Measurements from ENCODE around the gene ZNF48.

DNA sequence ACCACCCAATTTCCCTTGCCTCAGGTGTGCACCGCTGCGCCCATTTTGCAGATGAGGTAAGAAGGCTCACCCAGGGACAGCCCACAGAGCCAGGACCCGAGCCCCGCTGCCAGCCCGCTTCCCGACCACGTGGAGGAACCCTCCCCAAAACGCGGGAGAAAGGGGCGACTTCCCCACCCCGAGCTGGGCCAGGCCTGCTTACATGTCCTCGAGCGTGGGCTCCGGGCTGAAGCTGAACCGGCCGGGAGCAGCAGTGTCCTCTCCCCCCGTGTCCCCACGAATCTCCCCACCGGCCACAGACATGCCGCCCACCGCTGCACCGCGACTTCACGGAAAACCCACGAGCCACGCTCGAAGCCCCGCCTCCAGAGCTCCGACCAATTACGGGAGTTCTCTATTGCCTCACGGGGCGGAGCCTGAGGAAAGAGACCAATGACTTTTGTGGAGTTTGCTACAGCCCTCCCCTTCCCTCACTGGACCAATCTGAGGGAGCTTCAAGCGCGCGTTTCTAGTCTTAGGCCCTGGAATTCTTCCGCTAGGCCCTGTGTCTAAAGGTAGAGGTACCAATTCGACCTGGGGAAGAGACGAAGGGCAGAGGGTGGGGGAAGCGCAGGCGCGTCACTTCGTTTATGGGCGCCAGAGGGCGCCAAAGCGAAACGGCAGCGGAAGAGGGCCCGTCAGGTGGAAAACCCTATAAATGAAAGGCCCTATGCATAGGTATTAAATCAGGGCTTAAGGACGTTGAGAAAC lies 34.6 kb downstream of the ZNF48 start, which contains the start of gene DCTPP1:
- TF ChIP-seq, protein P1, sequence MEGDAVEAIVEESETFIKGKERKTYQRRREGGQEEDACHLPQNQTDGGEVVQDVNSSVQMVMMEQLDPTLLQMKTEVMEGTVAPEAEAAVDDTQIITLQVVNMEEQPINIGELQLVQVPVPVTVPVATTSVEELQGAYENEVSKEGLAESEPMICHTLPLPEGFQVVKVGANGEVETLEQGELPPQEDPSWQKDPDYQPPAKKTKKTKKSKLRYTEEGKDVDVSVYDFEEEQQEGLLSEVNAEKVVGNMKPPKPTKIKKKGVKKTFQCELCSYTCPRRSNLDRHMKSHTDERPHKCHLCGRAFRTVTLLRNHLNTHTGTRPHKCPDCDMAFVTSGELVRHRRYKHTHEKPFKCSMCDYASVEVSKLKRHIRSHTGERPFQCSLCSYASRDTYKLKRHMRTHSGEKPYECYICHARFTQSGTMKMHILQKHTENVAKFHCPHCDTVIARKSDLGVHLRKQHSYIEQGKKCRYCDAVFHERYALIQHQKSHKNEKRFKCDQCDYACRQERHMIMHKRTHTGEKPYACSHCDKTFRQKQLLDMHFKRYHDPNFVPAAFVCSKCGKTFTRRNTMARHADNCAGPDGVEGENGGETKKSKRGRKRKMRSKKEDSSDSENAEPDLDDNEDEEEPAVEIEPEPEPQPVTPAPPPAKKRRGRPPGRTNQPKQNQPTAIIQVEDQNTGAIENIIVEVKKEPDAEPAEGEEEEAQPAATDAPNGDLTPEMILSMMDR (IDR thresholded peaks at IDR 0.05 in 8 of 11, conservative IDR thresholded peaks at IDR 0.05 in 3 of 11), result peak; percentile 80 to 98 (median 93)
- TF ChIP-seq POLR2A (IDR thresholded peaks at IDR 0.05) (peak in 1 of 3 donors; percentile 11), POLR2AphosphoS5 (IDR thresholded peaks at IDR 0.05) (peak; percentile 84 to 89 (median 85))

Measured in spleen (tissue), 7 donors.